Ammon's horn (tissue), 1 donor: ENCODE measurements around the gene PCDHAC2.
A peak's percentile ranks its signal among the peaks of the same experiment; 100 is the strongest.

ENCODE experiments used
- DNase-seq: peaks from one replicate; pipeline ENCODE4 v3.0.0-alpha.2; 2016; ENCODE audit warnings: low spot score

The PCDHAC2 gene

GRCh38 chr5:140966293-140967225 lies at the start of gene PCDHAC2:
Gene PCDHAC2, plus strand, starts transcription at chr5:140966476. Its CDS starts 291 bp downstream, at chr5:140966767.
- peak; percentile 82 for DNase-seq

- DNase-seq: peak; percentile 6
These were observed 42.7 kb upstream of the PCDHAC2 start for GRCh38 chr5:140923601-140924000.

GRCh38 chr5:140925806-140926442 lies 40.4 kb upstream of the PCDHAC2 start, which contains the start of gene PCDHAC1:
Gene PCDHAC1, plus strand, starts transcription at chr5:140926299. Its CDS starts 594 bp downstream, at chr5:140926893.
- no peak for DNase-seq

GRCh38 chr5:140926443-140927227 lies 39.6 kb upstream of the PCDHAC2 start:
- peak; percentile 83 for DNase-seq

GRCh38 chr5:140927228-140927573 lies 39.1 kb upstream of the PCDHAC2 start:
- no peak for DNase-seq

GRCh38 chr5:140934964-140935606 lies 31.2 kb upstream of the PCDHAC2 start:
- DNase-seq: no peak

- DNase-seq: no peak
These were observed 19.7 kb upstream of the PCDHAC2 start for GRCh38 chr5:140946578-140946977.

GRCh38 chr5:140951636-140952035 lies 14.6 kb upstream of the PCDHAC2 start:
- DNase-seq: no peak

- DNase-seq: no peak
These were observed 13.0 kb upstream of the PCDHAC2 start for GRCh38 chr5:140953234-140953633.

- no peak for DNase-seq
These were observed 4.1 kb upstream of the PCDHAC2 start for GRCh38 chr5:140962190-140962589.

GRCh38 chr5:140964356-140964755 lies 1.9 kb upstream of the PCDHAC2 start:
- no peak for DNase-seq

GRCh38 chr5:140965905-140966292 lies 377 bp upstream of the PCDHAC2 start:
- peak; percentile 44 for DNase-seq

GRCh38 chr5:140967226-140967893 lies 1.1 kb downstream of the PCDHAC2 start:
- no peak for DNase-seq

GRCh38 chr5:140969880-140970279 lies 3.6 kb downstream of the PCDHAC2 start:
- no peak for DNase-seq

GRCh38 chr5:140973550-140973949 lies 7.3 kb downstream of the PCDHAC2 start:
- no peak for DNase-seq

GRCh38 chr5:140977003-140977402 lies 10.7 kb downstream of the PCDHAC2 start:
- no peak for DNase-seq

GRCh38 chr5:140978260-140978659 lies 12.0 kb downstream of the PCDHAC2 start:
- DNase-seq: no peak

GRCh38 chr5:140978983-140979382 lies 12.7 kb downstream of the PCDHAC2 start:
- no peak for DNase-seq

- no peak for DNase-seq
These were observed 15.9 kb downstream of the PCDHAC2 start for GRCh38 chr5:140982083-140982716.

GRCh38 chr5:140986117-140986521 lies 19.8 kb downstream of the PCDHAC2 start:
- no peak for DNase-seq

- no peak for DNase-seq
These were observed 21.8 kb downstream of the PCDHAC2 start for GRCh38 chr5:140988100-140988499.
